ENCODE results near the gene MYO16.
"Not testable (repeated sequence)": the region's sequence is repeated elsewhere in the genome, so short reads cannot be mapped to it uniquely, and the experiment has no call there.

MYO16 gene

DNA sequence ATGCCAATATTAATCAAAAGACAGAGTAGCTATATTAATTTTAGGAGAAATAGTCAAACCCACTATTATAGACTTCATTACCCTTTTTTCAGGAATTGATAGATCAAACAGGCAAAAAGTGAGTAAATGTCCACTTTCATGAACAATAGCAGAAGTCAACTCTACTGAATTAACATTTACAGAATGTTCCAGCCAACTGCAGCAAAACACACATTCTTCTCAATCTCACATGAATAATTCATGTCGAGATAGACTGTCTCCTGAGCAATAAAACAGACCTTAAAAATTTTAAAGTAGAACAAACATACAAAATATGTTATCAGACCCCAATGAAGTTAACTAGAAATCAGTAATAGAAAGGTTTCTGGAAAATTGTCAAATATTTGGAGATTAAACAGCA is 118.4 kb downstream of the MYO16 start:
- no peak for DNase-seq

DNA sequence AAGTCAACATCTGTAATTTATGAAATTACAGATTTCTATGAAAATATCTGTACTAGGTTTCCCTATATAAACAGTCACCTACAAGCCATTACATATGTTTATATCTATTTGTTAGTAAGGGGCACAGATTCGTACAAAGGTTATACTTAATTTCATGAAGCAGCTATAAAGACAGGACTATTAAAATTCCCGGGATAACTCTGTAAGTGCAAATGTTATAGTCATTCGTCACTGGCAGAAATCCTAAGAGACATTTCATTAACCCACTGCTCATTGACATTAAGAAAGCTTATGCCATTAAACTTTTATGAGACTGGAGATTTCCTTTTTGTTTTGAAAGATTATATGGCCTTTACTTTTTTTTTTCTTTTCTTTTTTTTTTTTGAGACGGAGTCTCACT is 122.9 kb downstream of the MYO16 start:
- no peak for DNase-seq

- DNase-seq = no peak
These were observed 125.7 kb downstream of the MYO16 start for GRCh38 chr13:108755083-108755482.

- DNase-seq = no peak
These were observed 130.7 kb downstream of the MYO16 start for GRCh38 chr13:108760129-108760528.

- DNase-seq = no peak
These were observed 131.1 kb downstream of the MYO16 start for GRCh38 chr13:108760541-108760940.

GRCh38 chr13:108768035-108768434 is 138.6 kb downstream of the MYO16 start:
- no peak for DNase-seq

- DNase-seq = no peak
These were observed 140.0 kb downstream of the MYO16 start for GRCh38 chr13:108769213-108770070.

DNA sequence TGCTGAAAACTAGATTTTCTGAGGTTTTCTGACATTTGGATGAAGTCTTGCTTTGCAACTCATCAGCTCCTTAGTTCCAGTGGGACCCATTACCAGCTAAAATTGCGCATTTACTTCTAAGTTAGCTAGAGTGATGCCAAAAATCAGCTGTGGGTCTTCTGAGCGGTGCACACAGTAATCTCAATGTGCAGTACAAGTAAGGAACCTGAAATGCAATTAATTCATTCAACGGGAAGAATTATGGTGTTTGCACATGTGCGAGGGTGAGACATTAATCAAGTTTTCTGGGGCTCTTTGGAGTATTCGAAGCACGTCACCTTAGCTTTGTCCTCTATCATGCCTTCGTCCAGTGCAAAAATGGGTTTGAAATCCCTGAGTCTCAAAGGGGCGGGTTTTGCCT is 146.2 kb downstream of the MYO16 start:
- no peak for DNase-seq

DNA sequence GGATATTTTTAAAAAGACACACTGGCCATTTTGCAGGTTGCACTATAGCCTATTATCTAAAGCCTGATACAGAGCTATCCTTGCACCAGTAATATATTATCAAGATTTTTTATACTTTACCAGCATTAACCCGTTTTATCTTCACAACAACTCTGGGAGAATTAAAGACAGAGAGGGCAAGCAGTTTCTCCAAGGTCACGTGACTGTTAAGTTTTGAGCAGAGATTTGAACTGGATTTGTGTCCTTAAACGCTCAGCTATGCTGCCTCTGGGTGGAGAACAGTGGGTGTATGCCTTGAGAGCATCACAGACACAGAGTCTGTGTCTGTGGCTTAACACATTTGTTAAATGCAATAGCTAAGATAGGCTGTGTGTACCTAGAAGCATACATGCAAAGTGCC is 147.2 kb downstream of the MYO16 start:
- no peak for DNase-seq

GRCh38 chr13:108777421-108778420 is 148.3 kb downstream of the MYO16 start:
- DNase-seq = no peak

GRCh38 chr13:108779308-108779707 is 149.9 kb downstream of the MYO16 start:
- no peak for DNase-seq

DNA sequence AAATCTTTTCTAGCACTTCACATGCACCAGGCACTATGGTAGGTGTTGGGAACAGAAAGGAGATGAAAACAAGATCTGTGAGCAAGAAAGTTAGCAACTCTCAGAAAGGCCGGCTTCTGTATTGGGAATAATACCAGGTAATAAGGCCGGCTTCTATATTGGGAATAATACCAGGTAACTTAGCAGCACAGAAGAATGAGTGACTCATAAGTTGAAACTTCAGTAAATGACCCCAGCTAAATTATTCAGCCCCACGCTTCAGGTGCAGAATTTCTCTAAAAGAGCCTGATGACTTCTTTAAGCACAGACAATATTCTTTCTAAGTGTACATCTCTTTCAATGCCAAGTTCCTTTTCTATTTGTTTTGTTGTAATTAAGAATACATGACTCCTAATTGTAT is 151.3 kb downstream of the MYO16 start:
- no peak for DNase-seq

DNA sequence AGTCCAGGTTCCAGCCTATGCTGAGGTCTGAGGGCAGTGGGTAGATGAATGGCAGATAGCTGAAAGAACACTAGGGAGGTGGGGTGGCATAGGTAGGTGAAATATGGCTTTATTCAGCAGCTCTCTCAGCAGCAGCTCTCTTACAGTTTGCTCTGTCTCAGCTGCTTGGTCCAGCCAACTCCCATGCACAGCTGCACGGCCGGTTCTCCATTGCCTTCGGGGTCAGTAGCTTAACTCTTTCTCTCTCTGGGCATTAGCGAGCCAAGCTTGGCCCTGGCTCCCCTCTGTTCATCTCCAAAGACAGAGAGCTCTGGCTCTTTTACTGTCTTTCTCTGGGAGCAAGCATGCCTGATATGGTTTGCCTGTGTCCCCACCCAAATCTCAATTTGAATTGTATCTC is 151.9 kb downstream of the MYO16 start:
- DNase-seq = no peak

GRCh38 chr13:108782480-108782879 is 153.1 kb downstream of the MYO16 start:
- DNase-seq = not testable (repeated sequence)

DNA sequence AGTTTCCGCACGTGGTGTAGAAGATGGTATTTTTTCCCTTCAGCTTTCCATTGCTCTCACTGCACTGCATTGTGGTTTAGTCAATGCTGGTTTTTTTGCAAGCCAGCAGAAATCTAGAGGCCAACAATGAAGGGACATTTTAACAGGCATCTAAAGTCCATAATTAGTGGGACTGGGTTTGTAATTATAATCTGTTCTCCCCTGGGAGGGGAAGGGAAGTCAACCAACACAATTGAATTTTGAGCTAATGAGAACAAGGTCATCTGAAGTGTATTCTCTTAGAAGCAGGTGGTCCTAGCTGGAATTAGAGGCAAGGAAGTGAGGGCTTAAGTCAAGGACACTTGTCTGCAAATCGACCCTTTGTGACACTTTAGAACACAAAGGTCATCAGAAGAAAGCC is 156.4 kb downstream of the MYO16 start:
- DNase-seq = no peak

- no peak for DNase-seq
These were observed 157.2 kb downstream of the MYO16 start for GRCh38 chr13:108786456-108787200.

DNA sequence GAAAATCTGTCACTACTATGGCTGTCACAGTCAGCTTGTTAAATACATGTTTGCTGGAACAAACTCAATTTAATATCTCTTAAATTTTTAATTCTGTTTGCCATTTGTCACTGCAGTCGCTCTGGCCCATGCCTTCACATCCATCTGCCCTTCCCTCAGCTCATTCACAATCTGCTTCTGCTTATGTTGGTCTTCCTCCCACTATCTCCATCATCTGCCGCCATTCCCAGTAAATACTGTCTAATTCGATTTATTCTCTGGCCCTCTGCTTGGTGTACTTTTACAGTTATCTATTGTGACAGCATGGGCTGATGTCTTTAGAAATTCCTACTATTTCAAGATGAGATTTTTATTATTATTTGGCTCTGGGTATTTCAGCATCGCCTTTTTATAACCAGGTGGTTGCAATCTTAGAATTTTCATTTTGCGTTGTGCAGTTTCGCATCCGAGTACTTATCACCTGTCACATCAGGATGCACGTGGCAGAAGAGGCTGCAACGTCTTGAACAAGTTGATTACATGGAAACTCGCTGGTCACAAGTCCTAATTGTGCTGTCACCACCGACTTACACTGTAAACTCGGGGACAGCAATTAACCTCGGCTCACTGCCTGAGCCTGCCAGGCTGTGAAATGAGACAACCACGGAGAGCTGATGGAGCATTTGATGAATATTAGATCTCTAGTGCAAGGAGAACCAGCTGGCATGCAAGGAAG is 158.4 kb downstream of the MYO16 start:
- no peak for DNase-seq

DNA sequence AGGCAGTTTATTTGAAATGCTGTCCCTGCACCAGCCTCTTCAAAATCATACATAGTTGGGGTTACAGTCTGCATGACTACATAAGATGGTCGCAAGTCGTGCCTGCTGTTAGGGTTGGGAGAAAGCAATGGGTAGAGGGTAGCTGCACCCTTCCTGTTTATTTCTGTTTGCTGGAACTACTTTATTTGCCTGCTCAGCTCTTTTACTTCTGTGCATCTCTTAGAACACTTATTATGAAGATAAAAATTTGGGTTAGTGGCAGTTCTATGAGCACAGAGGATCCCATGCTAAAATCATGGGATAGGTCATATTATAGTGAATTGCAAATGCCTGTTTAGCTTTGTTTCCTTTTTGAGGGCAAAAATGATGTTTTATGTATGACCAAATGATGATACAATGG is 160.1 kb downstream of the MYO16 start:
- no peak for DNase-seq

DNA sequence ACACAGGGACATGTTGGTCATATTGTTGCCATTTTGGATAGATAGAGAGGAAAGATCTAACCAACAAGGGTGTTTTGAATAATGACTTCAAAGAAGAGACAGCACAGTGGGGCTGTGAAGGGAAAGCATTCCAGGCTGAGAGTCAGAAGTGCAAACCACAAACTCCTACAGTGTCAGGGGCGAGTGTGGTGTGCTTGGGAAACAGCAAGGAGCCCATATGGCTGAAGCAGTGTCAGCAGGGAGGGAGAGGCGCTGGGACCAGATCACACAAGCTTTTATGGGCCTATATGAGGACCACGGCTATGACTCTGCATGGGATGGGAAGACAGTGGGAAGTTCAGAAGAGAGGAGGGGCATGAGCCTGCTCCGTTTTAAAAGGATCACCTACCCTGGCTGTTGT is 166.4 kb downstream of the MYO16 start:
- DNase-seq = no peak

DNA sequence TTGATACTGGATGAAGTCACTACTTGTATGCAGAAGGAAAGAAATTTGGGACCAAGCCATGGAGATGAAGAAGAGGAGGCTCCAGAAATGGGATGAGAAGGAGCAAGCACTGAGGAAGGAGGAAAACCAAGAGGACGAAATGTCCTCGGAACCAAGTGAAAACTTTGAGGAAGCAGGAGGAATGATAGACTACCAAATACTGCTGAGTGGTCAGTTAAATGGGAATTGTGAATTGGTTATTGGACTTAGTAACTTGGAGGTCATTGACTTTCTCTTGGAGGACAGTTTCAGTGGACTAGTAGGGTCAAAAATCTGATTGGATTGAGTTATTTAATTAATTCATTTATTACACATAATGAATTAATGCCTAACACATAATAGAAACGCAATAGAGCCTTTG is 167.9 kb downstream of the MYO16 start:
- DNase-seq = no peak

DNA sequence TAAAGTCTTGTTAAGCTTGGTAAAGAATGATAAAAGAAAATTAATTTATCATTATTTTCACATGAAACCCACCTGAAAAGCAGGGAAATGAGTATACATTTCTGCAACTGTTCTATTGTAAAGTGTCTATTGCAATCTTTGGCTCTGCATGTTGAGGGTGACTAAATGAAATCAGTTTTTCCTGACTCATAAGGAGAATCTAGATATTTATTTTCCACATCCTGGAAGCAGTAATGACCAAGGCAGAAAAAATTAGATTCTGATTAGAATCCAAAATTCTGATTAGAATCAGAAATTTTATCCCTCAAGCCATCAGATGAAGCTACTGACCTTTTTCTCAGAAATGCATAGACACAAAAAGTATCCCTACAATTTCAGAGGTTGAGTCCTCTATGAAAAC is 178.4 kb downstream of the MYO16 start:
- no peak for DNase-seq

DNA sequence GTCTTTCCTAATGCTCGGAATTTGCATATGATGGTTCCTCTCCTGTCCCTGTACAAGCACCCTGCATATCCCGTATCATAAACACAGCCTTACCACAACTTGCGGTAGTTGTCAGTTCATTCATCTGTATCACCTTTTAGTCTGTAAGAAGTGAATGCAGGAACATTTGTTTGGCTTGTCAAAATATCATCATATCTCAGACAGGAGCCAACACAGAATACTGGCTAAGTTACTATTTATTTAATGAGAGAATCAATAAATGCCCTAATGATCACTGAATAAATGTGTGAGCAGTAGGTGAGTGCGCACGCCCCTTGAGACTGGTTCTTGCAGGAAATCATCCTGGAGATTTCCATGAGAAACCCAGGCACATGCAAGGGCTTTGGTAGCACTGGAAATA is 182.8 kb downstream of the MYO16 start:
- no peak for DNase-seq
